Thyroid gland (tissue), 4 donors: Measurements from ENCODE around the gene SLC12A4. TPM values are rescaled to one million over a fixed set of nuclear protein-coding genes. Genes with fewer than 3 reads are reported as not detected.
A peak's percentile ranks its signal among the peaks of the same experiment; 100 is the strongest.

Source experiments
- DNase-seq, 2 donors: peaks; one replicate each; pipeline ENCODE4 v3.0.0-alpha.2; 2019
- H3K27ac ChIP-seq, 3 donors: fragments of 200-600 bp; sonication (generic); 1 replicate in 2 of 3; 2 replicates in 1 of 3; pipeline ENCODE4 v1.5.1; 2016 to 2019; ENCODE audit warnings: mild to moderate bottlenecking in 1 of 3, moderate library complexity in 1 of 3
- H3K27me3 ChIP-seq: fragments of 200-600 bp; sonication (generic); one replicate; pipeline ENCODE4 v1.5.1; 2019
- H3K36me3 ChIP-seq, 2 donors: fragments of 200-600 bp; sonication (generic); one replicate each; pipeline ENCODE4 v1.5.1; 2016 to 2019
- H3K4me1 ChIP-seq, 2 donors: fragments of 200-600 bp; sonication (generic); one replicate each; pipeline ENCODE4 v1.5.1; 2017 to 2019
- H3K4me3 ChIP-seq, 3 donors: fragments of 200-600 bp; sonication (generic); replicated peaks in 1 of 3; 1 replicate in 2 of 3; 2 replicates in 1 of 3; pipeline ENCODE4 v1.5.1; 2016; ENCODE audit warnings: mild to moderate bottlenecking in 1 of 3
- H3K9me3 ChIP-seq: fragments of 200-600 bp; sonication (generic); one replicate; pipeline ENCODE4 v1.5.1; 2017
- POLR2A ChIP-seq, 2 donors: fragments of 450-650 bp; IDR thresholded peaks; one replicate each; pipeline ENCODE4 v1.6.1; 2017; ENCODE audit warnings: antibody characterized with exemption in 2 of 2, mild to moderate bottlenecking in 2 of 2, moderate library complexity in 1 of 2
- WGBS, 2 donors: methylation state at CpG; one replicate each; pipeline ENCODE4 v1.1.5; 2017; 5-methylcytosine and 5-hydroxymethylcytosine counted together
- intact Hi-C: fragments of 100-400 bp; cut with DNase I; formaldehyde crosslinking; loops from one replicate; pipeline ENCODE4 v1.15.1; 2023
- total RNA-seq, 4 donors: library from RNA; depleted of rRNA; stranded (reverse); fragments of >200 nt; gene quantifications; one replicate each; pipeline ENCODE4 v1.2.3, GENCODE V29; 2016
- TF ChIP-seq, protein P1 (sequence below), 6 experiments: fragments of 200-600 bp in 3 of 6; fragments of 450-650 bp in 3 of 6; sonication (generic) in 3 of 6; IDR thresholded peaks; one replicate each; pipeline ENCODE4 v1.5.1; 2016 to 2019; ENCODE audit warnings: antibody characterized with exemption in 6 of 6, mild to moderate bottlenecking in 2 of 6, inconsistent platforms in 1 of 6, moderate library complexity in 1 of 6

The SLC12A4 gene
- total RNA-seq, 4 donors from 2014 or later, result 47.0 to 65.1 (median 51.7) TPM

DNA sequence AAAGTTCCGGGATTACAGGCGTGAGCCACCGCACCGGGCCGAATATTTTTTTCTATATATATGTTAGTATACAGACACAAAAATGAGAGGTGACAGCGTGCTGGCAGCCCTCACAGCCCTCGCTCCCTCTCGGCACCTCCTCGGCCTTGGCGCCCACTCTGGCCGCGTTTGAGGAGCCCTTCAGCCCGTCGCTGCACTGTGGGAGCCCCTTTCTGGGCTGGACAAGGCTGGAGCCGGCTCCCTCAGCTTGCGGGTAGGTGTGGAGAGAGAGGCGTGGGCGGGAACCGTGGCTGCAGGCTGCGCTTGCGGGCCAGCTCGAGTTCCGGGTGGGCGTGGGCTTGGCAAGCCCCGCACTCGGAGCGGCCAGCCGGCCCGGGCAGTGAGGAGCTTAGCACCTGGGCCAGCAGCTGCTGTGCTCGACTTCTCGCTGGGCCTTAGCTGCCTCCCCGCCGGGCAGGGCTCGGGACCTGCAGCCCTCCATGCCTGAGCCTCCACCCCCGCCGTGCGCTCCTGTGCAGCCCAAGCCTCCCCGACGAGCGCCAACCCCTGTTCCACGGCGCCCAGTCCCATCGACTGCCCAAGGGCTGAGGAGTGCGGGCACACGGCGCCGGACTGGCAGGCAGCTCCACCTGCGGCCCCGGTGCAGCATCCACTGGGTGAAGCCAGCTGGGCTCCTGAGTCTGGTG lies 13.7 kb upstream of the SLC12A4 start:
- H3K4me3 ChIP-seq, result no peak overlapping the region
- H3K36me3 ChIP-seq, result no peaks in the 10 kb centered on the region
- no peaks in the 10 kb centered on the region for H3K9me3 ChIP-seq
- H3K27ac ChIP-seq, result no peak overlapping the region
- intact Hi-C loops, result no loop called here
- no peak for DNase-seq
- TF ChIP-seq POLR2A (IDR thresholded peaks at IDR 0.05), result no peak
- TF ChIP-seq, protein P1, sequence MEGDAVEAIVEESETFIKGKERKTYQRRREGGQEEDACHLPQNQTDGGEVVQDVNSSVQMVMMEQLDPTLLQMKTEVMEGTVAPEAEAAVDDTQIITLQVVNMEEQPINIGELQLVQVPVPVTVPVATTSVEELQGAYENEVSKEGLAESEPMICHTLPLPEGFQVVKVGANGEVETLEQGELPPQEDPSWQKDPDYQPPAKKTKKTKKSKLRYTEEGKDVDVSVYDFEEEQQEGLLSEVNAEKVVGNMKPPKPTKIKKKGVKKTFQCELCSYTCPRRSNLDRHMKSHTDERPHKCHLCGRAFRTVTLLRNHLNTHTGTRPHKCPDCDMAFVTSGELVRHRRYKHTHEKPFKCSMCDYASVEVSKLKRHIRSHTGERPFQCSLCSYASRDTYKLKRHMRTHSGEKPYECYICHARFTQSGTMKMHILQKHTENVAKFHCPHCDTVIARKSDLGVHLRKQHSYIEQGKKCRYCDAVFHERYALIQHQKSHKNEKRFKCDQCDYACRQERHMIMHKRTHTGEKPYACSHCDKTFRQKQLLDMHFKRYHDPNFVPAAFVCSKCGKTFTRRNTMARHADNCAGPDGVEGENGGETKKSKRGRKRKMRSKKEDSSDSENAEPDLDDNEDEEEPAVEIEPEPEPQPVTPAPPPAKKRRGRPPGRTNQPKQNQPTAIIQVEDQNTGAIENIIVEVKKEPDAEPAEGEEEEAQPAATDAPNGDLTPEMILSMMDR (IDR thresholded peaks at IDR 0.05), result no peak
- 95% methylated on average over 32 to 35 of the region's 49 CpGs for WGBS, 2 donors
- no peaks in the 10 kb centered on the region for H3K27me3 ChIP-seq
- H3K4me1 ChIP-seq, result peaks cover 0 to 6% of the 10 kb centered on the region in 2 donors

DNA sequence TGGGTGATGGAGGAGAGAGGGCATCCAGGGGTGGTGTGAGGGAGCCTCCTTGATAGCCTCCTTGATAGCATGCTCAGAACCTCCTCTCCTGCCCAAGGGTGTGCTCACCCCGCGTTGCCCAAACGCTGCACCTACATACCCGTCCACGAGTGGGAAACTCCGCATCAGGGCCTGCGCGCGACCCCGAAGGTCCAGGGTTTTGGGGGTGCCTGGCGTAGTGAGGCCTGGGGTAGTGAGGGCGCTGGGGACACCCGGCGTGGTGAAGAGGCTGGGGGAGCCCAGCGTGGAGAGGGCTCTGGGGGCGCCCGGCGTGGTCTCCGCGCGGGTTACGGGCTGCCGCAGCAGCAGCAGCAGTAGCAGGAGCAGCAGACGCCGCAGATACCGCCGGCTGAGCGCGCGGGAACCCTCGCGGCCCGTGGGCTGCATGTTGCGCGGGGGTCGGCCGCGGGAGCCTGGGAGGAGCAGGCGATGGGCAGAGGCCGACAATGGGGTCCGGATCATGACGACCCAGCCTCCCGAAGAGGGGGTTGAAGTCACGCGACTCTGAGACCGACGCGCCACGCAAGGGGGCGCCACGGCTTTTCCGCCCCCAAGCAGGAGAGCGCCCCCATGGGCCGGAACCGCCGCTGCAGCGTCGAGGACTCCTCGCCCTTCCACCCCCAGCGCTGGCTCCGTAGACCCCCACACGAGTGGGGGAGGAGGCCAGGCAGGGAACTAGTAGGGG lies 11.7 kb upstream of the SLC12A4 start, which contains the start of gene DPEP3:
Gene DPEP3 (minus strand): TSS at position 545 of the 724 bp plus-strand sequence. CDS start 119 bp downstream, at position 426.
- Histone ChIP-seq H3K27me3 (no peaks in the 10 kb centered on the region), H3K4me1 (peaks cover 0 to 6% of the 10 kb centered on the region in 2 donors), H3K27ac (no peak within 1 kb of the TSS), H3K36me3 (no peaks in the 10 kb centered on the region), H3K9me3 (no peaks in the 10 kb centered on the region), H3K4me3 (no peak within 1 kb of the TSS)
- DNase-seq, result no peak
- TF ChIP-seq POLR2A (IDR thresholded peaks at IDR 0.05), result no peak
- TF ChIP-seq, protein P1 (IDR thresholded peaks at IDR 0.05), result peak in 1 of 6 experiments; percentile 17
- 54 to 62% methylated on average over 41 to 57 of the region's 62 CpGs for WGBS, 2 donors
- intact Hi-C loops, result no loop called here

DNA sequence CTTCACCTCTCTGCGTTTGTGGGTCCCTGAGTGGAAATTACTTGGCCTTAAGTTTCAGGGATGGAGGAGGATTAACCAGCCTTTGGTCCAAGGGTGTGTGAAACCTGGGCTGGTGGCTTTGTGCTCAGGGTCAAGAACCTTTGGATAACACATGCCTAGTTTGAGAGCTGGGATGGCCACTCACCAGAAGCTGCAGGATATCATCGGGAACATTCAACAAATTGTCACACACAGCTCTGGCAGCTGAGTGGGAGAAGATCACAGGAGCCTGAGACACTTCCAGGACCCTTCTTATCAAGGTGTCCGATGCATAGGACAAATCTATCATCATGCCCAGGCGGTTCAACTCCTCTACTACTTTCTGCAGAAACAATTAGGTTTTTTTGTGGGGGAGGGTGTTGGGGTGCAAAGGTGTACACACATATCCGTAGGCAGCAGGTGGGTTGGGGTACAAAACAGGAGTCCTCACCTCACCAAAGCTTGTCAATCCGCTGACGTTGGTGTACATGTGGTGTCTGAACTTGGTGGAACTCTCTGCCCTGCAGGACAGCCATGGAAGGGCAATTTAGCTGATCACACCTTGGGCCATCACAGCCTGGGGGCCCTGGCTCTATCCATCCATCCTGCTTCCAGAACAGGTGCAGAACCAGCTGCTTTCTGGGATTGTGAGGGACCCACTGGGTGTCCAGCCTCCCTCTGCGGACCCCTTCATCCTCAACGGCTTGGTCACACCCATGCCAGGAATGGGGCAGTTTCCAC lies 9.2 kb upstream of the SLC12A4 start:
- no peak for DNase-seq
- TF ChIP-seq, protein P1 (IDR thresholded peaks at IDR 0.05), result no peak
- TF ChIP-seq POLR2A (IDR thresholded peaks at IDR 0.05), result no peak
- Histone ChIP-seq H3K27me3 (no peaks in the 10 kb centered on the region), H3K4me1 (no peaks in the 10 kb centered on the region), H3K36me3 (no peaks in the 10 kb centered on the region), H3K27ac (no peak overlapping the region), H3K4me3 (no peak overlapping the region), H3K9me3 (no peaks in the 10 kb centered on the region)
- intact Hi-C loops, result no loop called here
- WGBS, 2 donors, result 88 to 92% methylated on average over 9 of the region's 9 CpGs

DNA sequence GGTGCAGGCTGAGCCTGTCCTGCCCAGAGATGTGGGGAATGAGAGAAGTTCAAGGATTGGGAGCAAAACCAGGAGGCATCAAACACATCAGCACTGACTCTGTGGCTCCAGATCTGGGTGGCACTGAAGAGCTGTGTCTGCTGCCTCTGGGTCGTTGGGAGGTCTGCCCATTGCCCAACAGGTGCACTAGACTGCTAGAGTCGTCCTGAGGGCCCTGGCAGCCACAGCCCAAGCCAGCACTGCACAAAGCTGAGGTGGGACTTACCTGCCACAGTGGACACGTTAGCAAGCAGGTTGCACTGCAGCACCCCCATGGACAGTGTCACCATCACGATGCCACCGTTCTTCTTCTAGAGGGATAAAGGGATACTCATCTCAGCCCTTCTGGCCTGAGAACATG lies 8.6 kb upstream of the SLC12A4 start:
- intact Hi-C loops, result no loop called here
- no peaks in the 10 kb centered on the region for H3K27me3 ChIP-seq
- DNase-seq, result no peak
- TF ChIP-seq, protein P1 (IDR thresholded peaks at IDR 0.05), result no peak
- no peak for TF ChIP-seq POLR2A (IDR thresholded peaks at IDR 0.05)
- WGBS, 2 donors, result 63% methylated on average over 5 of the region's 5 CpGs; no CpG with 5 or more reads in 1 of the 2 donors
- no peak overlapping the region for H3K27ac ChIP-seq
- no peaks in the 10 kb centered on the region for H3K9me3 ChIP-seq
- H3K4me1 ChIP-seq, result no peaks in the 10 kb centered on the region
- H3K4me3 ChIP-seq, result no peak overlapping the region
- no peaks in the 10 kb centered on the region for H3K36me3 ChIP-seq
